ENCODE results near the gene RPL37. TPM values are rescaled to one million over a fixed set of nuclear protein-coding genes. Genes with fewer than 3 reads are reported as not detected.
"Not testable (repeated sequence)": the region's sequence is repeated elsewhere in the genome, so short reads cannot be mapped to it uniquely, and the experiment has no call there.

RPL37 gene
- total RNA-seq, 1 donor from 2014 or later, result 1,632 TPM

GRCh38 chr5:40829748-40830533 is 5.1 kb downstream of the RPL37 start:
- peak overlapping the region; percentile 24 for H3K27ac Mint-ChIP-seq
- H3K4me3 Mint-ChIP-seq (ENCODE audit: low read depth), result no peak overlapping the region
- peaks cover 54% of the 10 kb centered on the region for H3K4me1 Mint-ChIP-seq (ENCODE audit: low read depth)
- peaks cover 94% of the 10 kb centered on the region for H3K36me3 Mint-ChIP-seq (ENCODE audit: low read depth)
- intact Hi-C loops (cut with micrococcal nuclease), result loop anchor here (10.0 kb wide), 2 partner anchors 425 to 1625 kb away; no protein-coding TSS in a partner anchor
- DNase-seq (ENCODE audit: low spot score), result no peak
- H3K9me3 Mint-ChIP-seq, result no peaks in the 10 kb centered on the region
- H3K27me3 Mint-ChIP-seq (ENCODE audit: low read depth), result no peaks in the 10 kb centered on the region

GRCh38 chr5:40828690-40829661 is 6.0 kb downstream of the RPL37 start:
- intact Hi-C loops (cut with micrococcal nuclease), result no loop called here
- peaks cover 56% of the 10 kb centered on the region for H3K4me1 Mint-ChIP-seq (ENCODE audit: low read depth)
- peak overlapping the region; percentile 9 for H3K27ac Mint-ChIP-seq
- H3K4me3 Mint-ChIP-seq (ENCODE audit: low read depth), result no peak overlapping the region
- peaks cover 86% of the 10 kb centered on the region for H3K36me3 Mint-ChIP-seq (ENCODE audit: low read depth)
- H3K27me3 Mint-ChIP-seq (ENCODE audit: low read depth), result no peaks in the 10 kb centered on the region
- H3K9me3 Mint-ChIP-seq, result no peaks in the 10 kb centered on the region
- DNase-seq (ENCODE audit: low spot score), result no peak

GRCh38 chr5:40828021-40828631 is 6.9 kb downstream of the RPL37 start:
- H3K4me1 Mint-ChIP-seq (ENCODE audit: low read depth), result peaks cover 51% of the 10 kb centered on the region
- DNase-seq (ENCODE audit: low spot score), result no peak
- H3K9me3 Mint-ChIP-seq, result no peaks in the 10 kb centered on the region
- peaks cover 82% of the 10 kb centered on the region for H3K36me3 Mint-ChIP-seq (ENCODE audit: low read depth)
- intact Hi-C loops (cut with micrococcal nuclease), result no loop called here
- no peak overlapping the region for H3K4me3 Mint-ChIP-seq (ENCODE audit: low read depth)
- no peaks in the 10 kb centered on the region for H3K27me3 Mint-ChIP-seq (ENCODE audit: low read depth)
- peak overlapping the region; percentile 9 for H3K27ac Mint-ChIP-seq

- intact Hi-C loops (cut with micrococcal nuclease), result no loop called here
- H3K27ac Mint-ChIP-seq, result no peak overlapping the region
- H3K4me3 Mint-ChIP-seq (ENCODE audit: low read depth), result no peak overlapping the region
- peaks cover 44% of the 10 kb centered on the region for H3K4me1 Mint-ChIP-seq (ENCODE audit: low read depth)
- no peak for DNase-seq (ENCODE audit: low spot score)
- peaks cover 75% of the 10 kb centered on the region for H3K36me3 Mint-ChIP-seq (ENCODE audit: low read depth)
- no peaks in the 10 kb centered on the region for H3K27me3 Mint-ChIP-seq (ENCODE audit: low read depth)
- H3K9me3 Mint-ChIP-seq, result no peaks in the 10 kb centered on the region
Measured at GRCh38 chr5:40827188-40827977, 7.6 kb downstream of the RPL37 start.

GRCh38 chr5:40826489-40827187 is 8.4 kb downstream of the RPL37 start:
- peaks cover 37% of the 10 kb centered on the region for H3K4me1 Mint-ChIP-seq (ENCODE audit: low read depth)
- H3K36me3 Mint-ChIP-seq (ENCODE audit: low read depth), result peaks cover 69% of the 10 kb centered on the region

GRCh38 chr5:40825461-40826043 is 9.5 kb downstream of the RPL37 start:
- not testable (repeated sequence) for H3K4me3 Mint-ChIP-seq (ENCODE audit: low read depth); H3K9me3 Mint-ChIP-seq; DNase-seq (ENCODE audit: low spot score); H3K27me3 Mint-ChIP-seq (ENCODE audit: low read depth)
- Mint-ChIP-seq H3K4me1 (ENCODE audit: low read depth) (peaks cover 29% of the 10 kb centered on the region), H3K27ac (peak overlapping the region; percentile 56), H3K36me3 (ENCODE audit: low read depth) (peaks cover 64% of the 10 kb centered on the region)
- intact Hi-C loops (cut with micrococcal nuclease), result loop anchor here (1.0 kb wide), 1 partner anchor 8 kb away; no protein-coding TSS in a partner anchor

More at GRCh38 chr5:40826489-40827187, 8.4 kb downstream of the RPL37 start:
- intact Hi-C loops (cut with micrococcal nuclease), result no loop called here
- no peak overlapping the region for H3K4me3 Mint-ChIP-seq (ENCODE audit: low read depth)
- H3K27me3 Mint-ChIP-seq (ENCODE audit: low read depth), result no peaks in the 10 kb centered on the region
- H3K27ac Mint-ChIP-seq, result no peak overlapping the region
- no peak for DNase-seq (ENCODE audit: low spot score)
- H3K9me3 Mint-ChIP-seq, result no peaks in the 10 kb centered on the region

- Mint-ChIP-seq H3K36me3 (ENCODE audit: low read depth) (peaks cover 43% of the 10 kb centered on the region), H3K4me1 (ENCODE audit: low read depth) (peaks cover 16% of the 10 kb centered on the region), H3K27me3 (ENCODE audit: low read depth) (no peaks in the 10 kb centered on the region), H3K9me3 (no peaks in the 10 kb centered on the region), H3K4me3 (ENCODE audit: low read depth) (no peak overlapping the region), H3K27ac (no peak overlapping the region)
- no peak for DNase-seq (ENCODE audit: low spot score)
- intact Hi-C loops (cut with micrococcal nuclease), result no loop called here
Measured at GRCh38 chr5:40823459-40823858, 11.6 kb downstream of the RPL37 start.

GRCh38 chr5:40813698-40814281 is 21.2 kb downstream of the RPL37 start:
- no peak for DNase-seq (ENCODE audit: low spot score)
- Mint-ChIP-seq H3K27ac (peak overlapping the region; percentile 29), H3K9me3 (no peaks in the 10 kb centered on the region), H3K4me3 (ENCODE audit: low read depth) (no peak overlapping the region), H3K4me1 (ENCODE audit: low read depth) (peaks cover 13% of the 10 kb centered on the region), H3K36me3 (ENCODE audit: low read depth) (peaks cover 9% of the 10 kb centered on the region), H3K27me3 (ENCODE audit: low read depth) (no peaks in the 10 kb centered on the region)
- intact Hi-C loops (cut with micrococcal nuclease), result loop anchor here (1.0 kb wide), 2 partner anchors 15 to 22 kb away; partner anchors contain the start of genes PRKAA1 and RPL37

GRCh38 chr5:40812125-40812524 is 22.9 kb downstream of the RPL37 start:
- H3K9me3 Mint-ChIP-seq, result no peaks in the 10 kb centered on the region
- H3K4me1 Mint-ChIP-seq (ENCODE audit: low read depth), result peaks cover 17% of the 10 kb centered on the region
- no peak overlapping the region for H3K27ac Mint-ChIP-seq
- H3K4me3 Mint-ChIP-seq (ENCODE audit: low read depth), result no peak overlapping the region
- peaks cover 4% of the 10 kb centered on the region for H3K36me3 Mint-ChIP-seq (ENCODE audit: low read depth)
- DNase-seq (ENCODE audit: low spot score), result no peak
- intact Hi-C loops (cut with micrococcal nuclease), result no loop called here
- no peaks in the 10 kb centered on the region for H3K27me3 Mint-ChIP-seq (ENCODE audit: low read depth)

GRCh38 chr5:40801771-40802562 is 33.1 kb downstream of the RPL37 start:
- Mint-ChIP-seq H3K36me3 (ENCODE audit: low read depth) (no peaks in the 10 kb centered on the region), H3K4me3 (ENCODE audit: low read depth) (no peak overlapping the region), H3K9me3 (no peaks in the 10 kb centered on the region), H3K27me3 (ENCODE audit: low read depth) (peaks cover 9% of the 10 kb centered on the region), H3K4me1 (ENCODE audit: low read depth) (peaks cover 11% of the 10 kb centered on the region), H3K27ac (no peak overlapping the region)
- no peak for DNase-seq (ENCODE audit: low spot score)
- intact Hi-C loops (cut with micrococcal nuclease), result no loop called here
